ENCODE results near the gene RPS6KA6. TPM values are rescaled to one million over a fixed set of nuclear protein-coding genes. Genes with fewer than 3 reads are reported as not detected.

The RPS6KA6 gene
- total RNA-seq (10 to 100 TPM; 10.6 to 15.3 TPM), polyA plus RNA-seq (1 to 10 TPM; 4.9 to 8.5 TPM)
- long read RNA-seq, donor 1, partial matches to known transcripts, result 0 of 2 reads
- long read RNA-seq, donor 1, other reads (novel, unspliced or antisense), result 2 of 2 reads
- long read RNA-seq, donor 2, partial matches to known transcripts, result 1 of 4 reads
- long read RNA-seq, donor 2, other reads (novel, unspliced or antisense), result 2 of 4 reads

GRCh38 chrX:84187533-84188319, at the start of gene RPS6KA6:
Gene RPS6KA6 (minus strand): TSS chrX:84188199. CDS start chrX:84187899, 300 bp downstream.
- ATAC-seq (ENCODE audit: low FRiP score) (peak; percentile 76), DNase-seq (peak; percentile 48 to 80)
- Histone ChIP-seq H3K9me3 (ENCODE audit: control insufficient read depth, low read length) (no peaks in the 10 kb centered on the region), H3K36me3 (ENCODE audit: control insufficient read depth in 1 of 2, insufficient read depth in 2 of 2, low read length in 1 of 2) (no peaks in the 10 kb centered on the region), H3K4me1 (ENCODE audit: control insufficient read depth in 1 of 2, insufficient read depth in 2 of 2, low read length in 2 of 2) (no peaks in the 10 kb centered on the region), H3K4me3 (ENCODE audit: low read length in 2 of 2) (peak within 1 kb of the TSS; percentile 67 to 79), H3K27me3 (ENCODE audit: control insufficient read depth in 1 of 2, insufficient read depth in 2 of 2, low read length in 1 of 2) (no peaks in the 10 kb centered on the region), H3K27ac (ENCODE audit: low read depth in 1 of 2, low read length in 2 of 2) (peak within 1 kb of the TSS in 1 of 2 donors; percentile 64)
- intact Hi-C loops (cut with DNase I), result loop anchor here in 1 of 2 donors (5.0 kb wide), 1 partner anchor 315 kb away; the partner anchor contains the start of gene HDX
- 1 to 31% methylated on average over 68 to 81 of the region's 81 CpGs for WGBS, 2 donors

- no peak for ATAC-seq (ENCODE audit: low FRiP score)
- no peak for DNase-seq
- H3K27ac ChIP-seq (ENCODE audit: low read depth in 1 of 2, low read length in 2 of 2), result no peak overlapping the region
- WGBS, 2 donors, result 70 to 86% methylated on average over 3 of the region's 3 CpGs
- no peaks in the 10 kb centered on the region for H3K36me3 ChIP-seq (ENCODE audit: control insufficient read depth in 1 of 2, insufficient read depth in 2 of 2, low read length in 1 of 2)
- H3K4me1 ChIP-seq (ENCODE audit: control insufficient read depth in 1 of 2, insufficient read depth in 2 of 2, low read length in 2 of 2), result no peaks in the 10 kb centered on the region
- no peak overlapping the region for H3K4me3 ChIP-seq (ENCODE audit: low read length in 2 of 2)
- H3K9me3 ChIP-seq (ENCODE audit: control insufficient read depth, low read length), result no peaks in the 10 kb centered on the region
- H3K27me3 ChIP-seq (ENCODE audit: control insufficient read depth in 1 of 2, insufficient read depth in 2 of 2, low read length in 1 of 2), result no peaks in the 10 kb centered on the region
- intact Hi-C loops (cut with DNase I), result no loop called here
Measured at GRCh38 chrX:84224741-84225140, 36.7 kb upstream of the RPS6KA6 start.

GRCh38 chrX:84223261-84223660, 35.3 kb upstream of the RPS6KA6 start:
- Histone ChIP-seq H3K4me3 (ENCODE audit: low read length in 2 of 2) (no peak overlapping the region), H3K27ac (ENCODE audit: low read depth in 1 of 2, low read length in 2 of 2) (no peak overlapping the region), H3K27me3 (ENCODE audit: control insufficient read depth in 1 of 2, insufficient read depth in 2 of 2, low read length in 1 of 2) (no peaks in the 10 kb centered on the region), H3K36me3 (ENCODE audit: control insufficient read depth in 1 of 2, insufficient read depth in 2 of 2, low read length in 1 of 2) (no peaks in the 10 kb centered on the region), H3K4me1 (ENCODE audit: control insufficient read depth in 1 of 2, insufficient read depth in 2 of 2, low read length in 2 of 2) (no peaks in the 10 kb centered on the region), H3K9me3 (ENCODE audit: control insufficient read depth, low read length) (no peaks in the 10 kb centered on the region)
- DNase-seq (no peak), ATAC-seq (ENCODE audit: low FRiP score) (no peak)
- intact Hi-C loops (cut with DNase I), result no loop called here

GRCh38 chrX:84221181-84221580, 33.2 kb upstream of the RPS6KA6 start:
- 48 to 74% methylated on average over 2 of the region's 2 CpGs for WGBS, 2 donors
- intact Hi-C loops (cut with DNase I), result no loop called here
- ATAC-seq (ENCODE audit: low FRiP score) (no peak), DNase-seq (no peak)
- H3K27me3 ChIP-seq (ENCODE audit: control insufficient read depth in 1 of 2, insufficient read depth in 2 of 2, low read length in 1 of 2), result no peaks in the 10 kb centered on the region
- no peak overlapping the region for H3K27ac ChIP-seq (ENCODE audit: low read depth in 1 of 2, low read length in 2 of 2)
- no peaks in the 10 kb centered on the region for H3K4me1 ChIP-seq (ENCODE audit: control insufficient read depth in 1 of 2, insufficient read depth in 2 of 2, low read length in 2 of 2)
- H3K36me3 ChIP-seq (ENCODE audit: control insufficient read depth in 1 of 2, insufficient read depth in 2 of 2, low read length in 1 of 2), result no peaks in the 10 kb centered on the region
- H3K9me3 ChIP-seq (ENCODE audit: control insufficient read depth, low read length), result no peaks in the 10 kb centered on the region
- H3K4me3 ChIP-seq (ENCODE audit: low read length in 2 of 2), result no peak overlapping the region

- Histone ChIP-seq H3K9me3 (ENCODE audit: control insufficient read depth, low read length) (no peaks in the 10 kb centered on the region), H3K4me3 (ENCODE audit: low read length in 2 of 2) (no peak overlapping the region), H3K4me1 (ENCODE audit: control insufficient read depth in 1 of 2, insufficient read depth in 2 of 2, low read length in 2 of 2) (no peaks in the 10 kb centered on the region), H3K27ac (ENCODE audit: low read depth in 1 of 2, low read length in 2 of 2) (no peak overlapping the region), H3K27me3 (ENCODE audit: control insufficient read depth in 1 of 2, insufficient read depth in 2 of 2, low read length in 1 of 2) (no peaks in the 10 kb centered on the region), H3K36me3 (ENCODE audit: control insufficient read depth in 1 of 2, insufficient read depth in 2 of 2, low read length in 1 of 2) (no peaks in the 10 kb centered on the region)
- WGBS, 2 donors, result 60 to 85% methylated on average over 1 of the region's 1 CpG
- intact Hi-C loops (cut with DNase I), result no loop called here
- ATAC-seq (ENCODE audit: low FRiP score) (no peak), DNase-seq (no peak)
Measured at GRCh38 chrX:84219551-84219950, 31.6 kb upstream of the RPS6KA6 start.

GRCh38 chrX:84218726-84219125, 30.7 kb upstream of the RPS6KA6 start:
- WGBS, 2 donors, result 72 to 96% methylated on average over 1 of the region's 1 CpG
- Histone ChIP-seq H3K9me3 (ENCODE audit: control insufficient read depth, low read length) (no peaks in the 10 kb centered on the region), H3K4me1 (ENCODE audit: control insufficient read depth in 1 of 2, insufficient read depth in 2 of 2, low read length in 2 of 2) (no peaks in the 10 kb centered on the region)

GRCh38 chrX:84216881-84217280, 28.9 kb upstream of the RPS6KA6 start:
- Histone ChIP-seq H3K36me3 (ENCODE audit: control insufficient read depth in 1 of 2, insufficient read depth in 2 of 2, low read length in 1 of 2) (no peaks in the 10 kb centered on the region), H3K9me3 (ENCODE audit: control insufficient read depth, low read length) (no peaks in the 10 kb centered on the region), H3K4me1 (ENCODE audit: control insufficient read depth in 1 of 2, insufficient read depth in 2 of 2, low read length in 2 of 2) (no peaks in the 10 kb centered on the region), H3K4me3 (ENCODE audit: low read length in 2 of 2) (no peak overlapping the region), H3K27ac (ENCODE audit: low read depth in 1 of 2, low read length in 2 of 2) (no peak overlapping the region), H3K27me3 (ENCODE audit: control insufficient read depth in 1 of 2, insufficient read depth in 2 of 2, low read length in 1 of 2) (no peaks in the 10 kb centered on the region)
- ATAC-seq (ENCODE audit: low FRiP score), result no peak
- no peak for DNase-seq
- intact Hi-C loops (cut with DNase I), result no loop called here
- WGBS, 2 donors, result 2 to 14% methylated on average over 2 of the region's 2 CpGs

More at GRCh38 chrX:84218726-84219125, 30.7 kb upstream of the RPS6KA6 start:
- Histone ChIP-seq H3K27ac (ENCODE audit: low read depth in 1 of 2, low read length in 2 of 2) (no peak overlapping the region), H3K27me3 (ENCODE audit: control insufficient read depth in 1 of 2, insufficient read depth in 2 of 2, low read length in 1 of 2) (no peaks in the 10 kb centered on the region), H3K36me3 (ENCODE audit: control insufficient read depth in 1 of 2, insufficient read depth in 2 of 2, low read length in 1 of 2) (no peaks in the 10 kb centered on the region), H3K4me3 (ENCODE audit: low read length in 2 of 2) (no peak overlapping the region)
- intact Hi-C loops (cut with DNase I), result no loop called here
- ATAC-seq (ENCODE audit: low FRiP score) (no peak), DNase-seq (no peak)

- ATAC-seq (ENCODE audit: low FRiP score) (no peak), DNase-seq (no peak)
- intact Hi-C loops (cut with DNase I), result no loop called here
- Histone ChIP-seq H3K4me1 (ENCODE audit: control insufficient read depth in 1 of 2, insufficient read depth in 2 of 2, low read length in 2 of 2) (no peaks in the 10 kb centered on the region), H3K27me3 (ENCODE audit: control insufficient read depth in 1 of 2, insufficient read depth in 2 of 2, low read length in 1 of 2) (no peaks in the 10 kb centered on the region), H3K4me3 (ENCODE audit: low read length in 2 of 2) (no peak overlapping the region), H3K9me3 (ENCODE audit: control insufficient read depth, low read length) (no peaks in the 10 kb centered on the region), H3K36me3 (ENCODE audit: control insufficient read depth in 1 of 2, insufficient read depth in 2 of 2, low read length in 1 of 2) (no peaks in the 10 kb centered on the region), H3K27ac (ENCODE audit: low read depth in 1 of 2, low read length in 2 of 2) (no peak overlapping the region)
- 58 to 72% methylated on average over 5 of the region's 5 CpGs for WGBS, 2 donors
Measured at GRCh38 chrX:84216406-84216805, 28.4 kb upstream of the RPS6KA6 start.

GRCh38 chrX:84205276-84205675, 17.3 kb upstream of the RPS6KA6 start:
- H3K4me3 ChIP-seq (ENCODE audit: low read length in 2 of 2), result no peak overlapping the region
- DNase-seq (no peak), ATAC-seq (ENCODE audit: low FRiP score) (no peak)
- H3K27ac ChIP-seq (ENCODE audit: low read depth in 1 of 2, low read length in 2 of 2), result no peak overlapping the region
- H3K4me1 ChIP-seq (ENCODE audit: control insufficient read depth in 1 of 2, insufficient read depth in 2 of 2, low read length in 2 of 2), result no peaks in the 10 kb centered on the region
- no peaks in the 10 kb centered on the region for H3K27me3 ChIP-seq (ENCODE audit: control insufficient read depth in 1 of 2, insufficient read depth in 2 of 2, low read length in 1 of 2)
- intact Hi-C loops (cut with DNase I), result no loop called here
- H3K9me3 ChIP-seq (ENCODE audit: control insufficient read depth, low read length), result no peaks in the 10 kb centered on the region
- H3K36me3 ChIP-seq (ENCODE audit: control insufficient read depth in 1 of 2, insufficient read depth in 2 of 2, low read length in 1 of 2), result no peaks in the 10 kb centered on the region

Data from aorta (tissue), 5 donors.